ENCODE data around the gene RYR3. TPM values are rescaled to one million over a fixed set of nuclear protein-coding genes. Genes with fewer than 3 reads are reported as not detected.

RYR3 gene
- total RNA-seq (2014; rRNA removed; shearing (Covaris generic); ENCODE audit: low replicate concordance), result 0.12 and 0.84 TPM in 2 replicates

GRCh38 chr15:33310481-33311311 is at the start of gene RYR3:
Gene RYR3, plus strand, starts transcription at chr15:33310967. Its CDS starts 79 bp downstream, at chr15:33311046.
- in situ Hi-C loops (cut with HindIII; ENCODE audit: low pct_unique_long_range_greater_than_20kb, low sequenced_read_pairs), result no loop called here
- peak; percentile 71 for DNase-seq (ENCODE audit: low read depth)

DNA sequence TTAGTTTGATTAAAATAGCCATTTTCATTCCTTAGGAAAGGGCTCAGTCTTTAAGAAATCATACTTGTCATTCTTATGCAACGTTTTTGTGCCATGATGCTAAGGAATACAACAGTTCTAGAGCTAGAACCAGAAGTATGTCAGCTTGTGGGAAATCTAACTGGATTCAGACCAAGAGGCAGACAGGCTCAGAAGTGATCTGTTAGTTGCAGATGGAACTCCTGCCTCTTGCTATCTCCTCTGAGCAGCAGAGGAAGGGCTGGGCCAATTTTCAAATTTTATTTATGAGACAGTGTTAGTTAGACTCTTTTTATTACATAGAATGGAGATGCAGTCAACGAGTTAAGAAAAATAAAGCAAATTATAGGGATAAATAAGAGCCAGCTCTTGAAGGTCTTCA is 48.5 kb upstream of the RYR3 start:
- in situ Hi-C loops (cut with HindIII; ENCODE audit: low pct_unique_long_range_greater_than_20kb, low sequenced_read_pairs), result no loop called here

GRCh38 chr15:33277689-33278088 is 33.1 kb upstream of the RYR3 start:
- in situ Hi-C loops (cut with HindIII; ENCODE audit: low pct_unique_long_range_greater_than_20kb, low sequenced_read_pairs), result no loop called here
- DNase-seq (ENCODE audit: low read depth), result no peak

More for the DNA sequence above, 48.5 kb upstream of the RYR3 start:
- no peak for DNase-seq (ENCODE audit: low read depth)

DNA sequence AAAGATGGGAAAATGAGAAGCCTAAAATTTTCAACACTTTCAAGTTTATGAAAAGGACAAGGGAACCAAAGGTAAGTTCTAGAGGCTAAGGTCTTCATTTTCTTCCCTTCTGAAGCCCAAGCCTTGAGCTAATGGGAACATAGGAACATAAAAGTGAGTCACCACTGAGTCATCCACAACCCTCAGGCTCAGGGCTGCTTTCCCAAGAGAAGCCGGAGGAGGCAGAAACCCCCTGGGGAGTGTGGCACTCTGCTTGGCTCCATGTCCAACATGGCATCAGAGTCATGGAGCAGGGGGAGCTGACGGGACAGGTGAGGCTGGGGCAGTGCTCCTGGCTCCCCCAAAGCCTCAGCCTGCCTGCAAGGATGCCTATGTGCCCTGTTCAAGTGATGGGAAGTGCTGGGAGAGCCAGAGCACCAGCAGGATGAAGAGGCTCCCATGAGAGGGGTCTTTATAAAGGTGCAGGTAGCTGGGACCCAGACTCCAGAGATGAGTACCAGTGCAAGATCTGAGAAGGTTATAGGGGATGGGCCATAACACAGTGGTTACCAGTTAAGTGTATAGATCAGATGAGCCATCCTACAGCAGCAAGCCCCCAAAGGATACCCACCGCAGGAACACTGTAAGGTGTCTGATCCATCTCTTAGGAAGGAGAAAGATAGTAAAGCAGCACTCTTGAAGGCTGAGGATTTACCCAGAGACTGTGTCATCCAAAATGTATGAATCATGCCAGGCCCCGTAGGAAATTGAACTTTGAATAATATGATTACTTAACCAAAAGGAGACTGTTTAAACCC is 31.8 kb upstream of the RYR3 start:
- in situ Hi-C loops (cut with HindIII; ENCODE audit: low pct_unique_long_range_greater_than_20kb, low sequenced_read_pairs), result no loop called here

GRCh38 chr15:33279613-33280205 is 31.1 kb upstream of the RYR3 start:
- DNase-seq (ENCODE audit: low read depth), result no peak
- in situ Hi-C loops (cut with HindIII; ENCODE audit: low pct_unique_long_range_greater_than_20kb, low sequenced_read_pairs), result no loop called here

More for the DNA sequence above, 31.8 kb upstream of the RYR3 start:
- peak; percentile 75 for DNase-seq (ENCODE audit: low read depth)

DNA sequence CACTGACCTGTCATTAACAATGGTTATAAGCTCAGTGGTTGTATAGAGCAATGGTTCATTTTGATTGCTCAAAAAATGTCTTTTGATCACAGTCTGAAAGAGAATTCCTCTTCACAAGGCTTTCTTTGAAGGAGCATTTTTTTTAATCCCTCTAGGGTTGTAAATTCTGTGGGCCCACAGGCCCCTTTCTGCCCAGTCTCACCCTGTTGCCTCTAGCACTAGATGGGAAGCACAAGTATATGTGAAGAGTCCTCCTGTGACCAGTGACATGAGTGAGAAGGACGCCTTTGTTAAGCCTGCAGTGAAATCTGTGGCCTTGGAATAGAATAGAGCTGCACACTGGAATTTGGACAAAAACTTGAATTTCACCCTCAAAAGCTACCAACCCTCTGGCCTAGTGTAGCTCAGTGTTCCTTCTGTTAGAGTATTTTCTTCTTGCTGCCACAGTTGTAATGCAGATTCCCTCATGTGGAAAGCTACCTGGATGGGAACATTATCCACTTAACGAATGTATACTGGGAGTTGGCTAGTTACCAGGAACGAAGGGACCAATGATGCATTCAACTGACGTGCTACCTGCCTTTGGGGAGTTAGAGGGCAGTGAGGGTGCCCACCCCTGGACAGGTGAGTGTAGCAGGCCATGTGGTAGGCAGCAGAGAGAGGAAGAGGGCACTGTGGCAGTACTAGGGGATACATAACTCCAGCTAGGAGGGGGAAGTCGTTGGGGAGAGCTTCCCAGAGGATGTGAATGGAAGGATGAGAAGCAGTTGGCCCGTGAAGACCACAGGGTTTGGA is 28.3 kb upstream of the RYR3 start:
- no peak for DNase-seq (ENCODE audit: low read depth)
- in situ Hi-C loops (cut with HindIII; ENCODE audit: low pct_unique_long_range_greater_than_20kb, low sequenced_read_pairs), result no loop called here

- no peak for DNase-seq (ENCODE audit: low read depth)
- in situ Hi-C loops (cut with HindIII; ENCODE audit: low pct_unique_long_range_greater_than_20kb, low sequenced_read_pairs), result no loop called here
Measured at GRCh38 chr15:33283576-33283975, 27.2 kb upstream of the RYR3 start.

DNA sequence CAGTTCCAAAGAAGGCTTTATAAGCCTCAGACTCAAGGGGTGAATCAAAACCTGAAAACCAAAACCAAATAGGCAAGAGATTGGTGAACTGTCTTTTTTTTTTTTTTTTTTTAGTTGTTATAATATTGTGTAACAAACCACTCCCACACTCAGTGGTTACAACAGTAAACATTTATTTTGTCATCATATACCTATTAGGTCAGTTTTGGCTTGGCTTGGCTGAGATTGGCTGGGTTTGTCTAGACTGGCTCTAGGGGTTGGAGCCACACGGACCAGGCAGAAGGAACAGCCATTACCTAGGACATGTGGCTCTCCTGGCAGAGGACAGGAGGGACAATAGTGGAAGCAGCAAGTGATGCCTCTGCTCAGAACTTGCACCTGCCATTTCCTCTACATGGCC is 26.4 kb upstream of the RYR3 start:
- in situ Hi-C loops (cut with HindIII; ENCODE audit: low pct_unique_long_range_greater_than_20kb, low sequenced_read_pairs), result no loop called here
- no peak for DNase-seq (ENCODE audit: low read depth)

- in situ Hi-C loops (cut with HindIII; ENCODE audit: low pct_unique_long_range_greater_than_20kb, low sequenced_read_pairs), result no loop called here
- peak; percentile 57 for DNase-seq (ENCODE audit: low read depth)
Measured at GRCh38 chr15:33292717-33293307, 18.0 kb upstream of the RYR3 start.

GRCh38 chr15:33293713-33294334 is 16.9 kb upstream of the RYR3 start:
- DNase-seq (ENCODE audit: low read depth), result no peak
- in situ Hi-C loops (cut with HindIII; ENCODE audit: low pct_unique_long_range_greater_than_20kb, low sequenced_read_pairs), result no loop called here

GRCh38 chr15:33296050-33296449 is 14.7 kb upstream of the RYR3 start:
- in situ Hi-C loops (cut with HindIII; ENCODE audit: low pct_unique_long_range_greater_than_20kb, low sequenced_read_pairs), result no loop called here
- DNase-seq (ENCODE audit: low read depth), result no peak

DNA sequence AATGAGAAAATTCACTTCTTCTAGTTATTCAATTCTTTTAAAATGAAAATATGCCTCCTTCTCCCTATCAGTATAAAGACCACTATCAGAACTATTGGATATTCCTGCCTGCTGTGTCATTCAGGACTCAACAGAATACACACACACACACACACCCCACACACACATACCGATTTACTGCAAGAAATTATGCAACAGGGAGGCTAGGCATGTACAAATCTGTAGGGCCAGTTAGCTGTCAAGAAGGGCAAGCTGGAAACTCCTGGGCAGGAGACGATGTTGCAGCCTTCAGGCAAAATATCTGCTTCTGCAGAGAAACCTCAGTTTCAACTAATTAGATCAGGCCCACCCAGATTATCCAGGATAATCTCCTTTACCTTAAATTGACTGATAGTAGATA is 13.9 kb upstream of the RYR3 start:
- in situ Hi-C loops (cut with HindIII; ENCODE audit: low pct_unique_long_range_greater_than_20kb, low sequenced_read_pairs), result no loop called here
- no peak for DNase-seq (ENCODE audit: low read depth)

GRCh38 chr15:33298631-33299030 is 12.1 kb upstream of the RYR3 start:
- in situ Hi-C loops (cut with HindIII; ENCODE audit: low pct_unique_long_range_greater_than_20kb, low sequenced_read_pairs), result no loop called here
- peak; percentile 61 for DNase-seq (ENCODE audit: low read depth)

DNA sequence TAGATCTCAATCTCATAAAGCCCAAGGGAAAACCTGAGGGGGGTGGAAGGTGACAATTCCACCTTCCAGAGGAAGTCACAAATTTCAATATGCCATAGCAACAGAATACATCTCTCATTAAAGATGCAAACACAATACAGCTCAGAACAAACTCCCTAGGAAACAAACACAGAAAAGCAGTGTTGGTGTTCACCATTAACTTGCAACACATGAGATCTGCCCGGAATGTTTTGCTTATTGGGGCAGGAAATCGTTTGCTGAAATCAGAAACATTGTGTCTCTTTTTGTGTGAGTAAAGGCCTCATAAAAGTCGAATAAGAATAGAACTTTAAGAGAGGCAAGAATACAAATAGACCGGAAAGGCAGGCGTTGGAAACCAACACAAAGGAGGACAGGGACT is 5.8 kb upstream of the RYR3 start:
- in situ Hi-C loops (cut with HindIII; ENCODE audit: low pct_unique_long_range_greater_than_20kb, low sequenced_read_pairs), result no loop called here
- DNase-seq (ENCODE audit: low read depth), result no peak

DNA sequence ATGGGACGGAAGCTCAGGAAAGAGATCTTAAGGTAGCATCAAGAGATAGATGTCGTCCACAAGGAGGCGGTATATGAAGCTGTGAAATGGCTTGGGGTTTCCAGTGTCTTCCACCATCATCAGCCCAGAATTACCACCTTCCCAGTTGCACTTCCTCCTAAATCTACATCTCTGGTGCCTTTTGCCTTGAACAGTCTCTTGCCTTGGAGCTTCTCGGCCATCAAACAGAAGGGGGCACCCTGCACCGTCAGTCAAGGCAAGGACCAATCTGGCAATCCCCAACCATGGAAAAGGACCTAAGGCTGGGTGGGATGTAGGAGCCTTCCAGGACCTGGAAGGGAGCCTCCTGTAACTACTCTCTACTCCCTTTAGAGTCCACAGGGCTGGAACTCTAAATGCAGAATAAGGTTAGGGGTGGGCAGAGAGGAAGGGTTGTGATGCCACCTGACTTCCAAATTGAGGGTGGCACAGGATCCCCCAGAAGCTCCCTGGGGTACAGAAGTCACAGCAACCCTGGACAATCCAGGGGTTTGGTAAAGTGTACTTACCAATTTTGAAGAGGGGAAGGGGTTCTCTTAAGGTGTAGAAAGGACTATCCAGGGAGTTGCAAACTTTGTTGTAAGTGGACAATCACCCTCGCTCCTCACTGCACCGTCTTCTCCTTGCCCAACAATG is 1.0 kb upstream of the RYR3 start:
- DNase-seq (ENCODE audit: low read depth), result peak; percentile 64
- in situ Hi-C loops (cut with HindIII; ENCODE audit: low pct_unique_long_range_greater_than_20kb, low sequenced_read_pairs), result no loop called here

- peak; percentile 4 for DNase-seq (ENCODE audit: low read depth)
- in situ Hi-C loops (cut with HindIII; ENCODE audit: low pct_unique_long_range_greater_than_20kb, low sequenced_read_pairs), result no loop called here
Measured at GRCh38 chr15:33311312-33311971, 675 bp downstream of the RYR3 start.
